HL-60/S4 treated with phorbol 12-myristate 13-acetate at 8.2 ng/mL for 4 days and 3 days (cell line): ENCODE data around the gene RASSF4.
"Not testable (repeated sequence)": the region's sequence is repeated elsewhere in the genome, so short reads cannot be mapped to it uniquely, and the experiment has no call there.

Experiments used
- in situ Hi-C: fragments of 300-500 bp; cut with MboI; formaldehyde crosslinking; loops from 2 replicates; pipeline ENCODE4 v1.15.0; 2022; ENCODE audit warnings: low sequenced_read_pairs

The RASSF4 gene

DNA sequence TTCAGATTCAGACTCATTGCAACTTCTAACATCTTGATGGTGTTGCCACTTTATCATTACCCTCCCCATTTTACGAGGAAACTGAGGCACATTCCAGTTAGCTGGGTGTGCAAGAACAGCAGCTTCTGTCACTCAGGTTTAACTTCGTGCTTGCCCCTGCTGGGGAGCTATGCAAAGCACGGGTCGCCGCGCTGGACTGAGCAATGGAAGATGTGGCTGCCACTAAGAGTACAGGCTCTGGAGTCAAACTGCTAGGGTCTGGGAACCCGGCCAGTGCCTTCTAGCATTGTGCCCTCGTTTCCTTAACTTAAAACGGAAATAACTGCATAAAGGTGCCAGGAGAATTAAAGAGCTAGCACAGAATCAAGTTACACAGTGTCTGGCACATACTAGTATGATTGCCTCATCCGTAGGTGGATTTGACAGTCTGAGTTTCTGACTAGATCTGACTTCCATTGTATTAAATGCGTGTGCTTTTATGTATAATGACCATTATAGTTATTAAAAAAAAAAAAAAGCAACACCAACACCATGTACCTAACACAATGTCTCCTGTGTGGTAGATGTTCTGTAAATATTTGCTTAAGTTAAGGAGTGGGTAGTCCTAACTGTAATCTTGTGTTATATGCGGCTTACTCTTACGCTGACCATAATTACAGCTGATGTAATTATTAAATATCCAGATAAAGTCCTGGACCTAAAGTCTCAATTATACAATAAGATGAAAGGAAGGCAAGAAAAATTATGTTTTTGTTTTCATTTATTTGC is 42.0 kb downstream of the RASSF4 start:
- in situ Hi-C loops: no loop called here

- in situ Hi-C loops: no loop called here
These were observed 43.9 kb downstream of the RASSF4 start for GRCh38 chr10:45003432-45004000.

- in situ Hi-C loops: no loop called here
These were observed 45.1 kb downstream of the RASSF4 start for GRCh38 chr10:45004661-45005060.

- in situ Hi-C loops: no loop called here
These were observed 45.7 kb downstream of the RASSF4 start for GRCh38 chr10:45005284-45005683.

- in situ Hi-C loops: no loop called here
These were observed 46.9 kb downstream of the RASSF4 start for GRCh38 chr10:45006276-45007030.

- in situ Hi-C loops: no loop called here
These were observed 49.0 kb downstream of the RASSF4 start for GRCh38 chr10:45008524-45009161.

DNA sequence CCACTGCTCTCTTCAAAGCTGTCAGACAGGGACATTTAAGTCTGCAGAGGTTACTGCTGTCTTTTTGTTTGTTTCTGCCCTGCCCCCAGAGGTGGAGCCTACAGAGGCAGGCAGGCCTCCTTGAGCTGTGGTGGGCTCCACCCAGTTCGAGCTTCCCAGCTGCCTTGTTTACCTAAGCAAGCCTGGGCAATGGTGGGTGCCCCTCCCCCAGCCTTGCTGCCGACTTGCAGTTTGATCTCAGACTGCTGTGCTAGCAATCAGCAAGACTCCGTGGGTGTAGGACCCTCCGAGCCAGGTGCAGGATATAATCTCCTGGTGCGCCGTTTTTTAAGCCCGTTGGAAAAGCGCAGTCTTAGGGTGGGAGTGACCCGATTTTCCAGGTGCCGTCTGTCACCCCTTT is 55.0 kb downstream of the RASSF4 start:
- in situ Hi-C loops: not testable (repeated sequence)

DNA sequence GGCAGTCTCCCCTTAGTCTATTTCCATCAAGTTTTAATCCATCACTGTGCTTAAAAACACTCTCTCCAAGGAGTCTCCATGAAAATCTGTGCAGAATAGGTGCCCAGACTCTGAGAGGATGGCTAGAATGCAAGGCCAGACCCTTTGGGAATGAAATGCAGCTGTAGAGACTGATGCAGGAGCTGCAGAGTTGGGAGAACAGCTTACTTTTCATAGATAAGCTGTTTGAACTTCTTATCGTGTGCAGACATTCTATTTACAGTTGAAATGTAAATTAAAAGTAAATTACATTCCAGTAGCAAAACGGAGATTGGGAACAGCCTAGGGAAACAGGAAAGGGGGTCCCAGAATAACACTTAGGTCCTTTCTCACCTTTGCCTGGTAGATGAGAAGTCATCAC is 56.0 kb downstream of the RASSF4 start:
- in situ Hi-C loops: no loop called here

- in situ Hi-C loops: no loop called here
These were observed 63.8 kb downstream of the RASSF4 start for GRCh38 chr10:45023426-45023825.

DNA sequence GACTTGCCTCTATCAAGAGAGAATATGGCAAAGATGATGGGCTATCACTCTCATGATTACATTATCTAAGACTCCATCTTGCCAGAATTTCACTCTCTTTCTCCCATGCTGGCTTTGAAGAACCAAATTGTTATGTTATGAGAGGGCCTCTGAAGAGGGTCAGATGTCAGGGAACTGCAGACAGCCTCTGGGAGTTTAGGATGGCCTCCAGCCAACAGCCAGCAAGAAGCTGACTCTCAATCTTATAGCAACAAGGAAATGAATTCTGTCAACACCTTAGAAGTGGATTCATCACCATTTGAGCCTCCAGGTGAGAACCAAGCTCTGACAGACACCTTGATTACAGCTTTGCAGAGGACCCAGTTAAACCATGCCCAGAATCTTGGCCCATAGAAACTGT is 74.7 kb downstream of the RASSF4 start:
- in situ Hi-C loops: no loop called here

GRCh38 chr10:45035673-45036072 is 76.1 kb downstream of the RASSF4 start:
- in situ Hi-C loops: no loop called here

DNA sequence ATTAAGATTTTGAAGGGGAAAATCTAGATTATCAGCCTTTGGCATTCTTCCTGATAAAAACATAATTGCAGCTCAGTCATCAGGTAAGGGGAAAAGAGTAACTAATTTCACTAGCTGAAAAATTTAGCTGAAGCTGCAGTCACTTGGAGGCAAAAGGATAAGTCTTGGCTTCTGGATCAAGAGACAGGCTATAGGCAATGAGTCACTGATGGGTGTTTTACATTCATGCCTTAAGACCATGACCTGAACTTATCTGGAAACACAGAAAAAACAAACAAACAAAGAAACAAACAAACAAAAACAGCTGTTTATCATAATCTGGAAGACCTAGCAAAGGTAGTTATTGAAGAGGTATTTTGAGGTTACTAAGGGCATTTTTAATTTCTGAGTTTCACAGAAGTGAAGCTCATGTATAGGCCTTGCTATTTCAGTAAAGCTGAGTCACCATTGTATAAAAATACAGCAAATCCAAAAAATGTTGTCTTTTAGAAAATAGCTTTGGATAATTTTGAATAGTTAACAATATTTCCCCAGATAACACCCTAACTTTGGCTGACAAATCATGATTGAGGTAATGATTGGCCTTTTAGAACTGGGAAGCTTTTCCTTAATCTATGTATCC is 81.4 kb downstream of the RASSF4 start:
- in situ Hi-C loops: no loop called here

DNA sequence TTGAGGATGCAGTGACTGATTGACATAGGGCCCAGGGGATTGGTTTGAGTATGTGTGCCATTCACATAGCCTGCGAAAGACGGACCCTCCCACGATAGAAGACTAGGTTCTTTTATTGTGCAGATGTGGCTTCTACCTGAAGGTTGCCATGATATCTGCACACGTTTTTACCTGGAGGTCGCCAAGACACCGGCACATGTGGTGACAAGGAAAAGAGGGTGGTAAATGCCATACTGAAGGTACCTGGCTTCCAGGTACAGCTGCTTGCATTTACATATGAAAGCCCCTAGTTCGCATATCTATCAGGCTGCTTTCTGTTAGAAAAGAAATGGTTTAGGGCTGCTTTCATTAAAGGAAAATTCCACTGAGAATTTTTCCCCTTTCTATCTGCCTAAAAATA is 84.7 kb downstream of the RASSF4 start:
- in situ Hi-C loops: no loop called here
